Stomach (tissue), 4 donors: ENCODE results near the gene GNPAT.

Experiments used
- POLR2AphosphoS5 ChIP-seq, 3 donors: sonication (generic); formaldehyde crosslinking; IDR thresholded peaks; one replicate each; pipeline ENCODE4 v1.6.1; 2016; ENCODE audit warnings: antibody characterized with exemption in 3 of 3
- TF ChIP-seq, protein P1 (sequence below), 7 experiments: fragments of 450-650 bp in 4 of 7; fragments of 200-600 bp in 3 of 7; sonication (generic) in 3 of 7; IDR thresholded peaks; one replicate each; pipeline ENCODE4 v1.5.1; 2016 to 2019; ENCODE audit warnings: antibody characterized with exemption in 7 of 7, control low read depth in 2 of 7, mild to moderate bottlenecking in 1 of 7

DNA sequence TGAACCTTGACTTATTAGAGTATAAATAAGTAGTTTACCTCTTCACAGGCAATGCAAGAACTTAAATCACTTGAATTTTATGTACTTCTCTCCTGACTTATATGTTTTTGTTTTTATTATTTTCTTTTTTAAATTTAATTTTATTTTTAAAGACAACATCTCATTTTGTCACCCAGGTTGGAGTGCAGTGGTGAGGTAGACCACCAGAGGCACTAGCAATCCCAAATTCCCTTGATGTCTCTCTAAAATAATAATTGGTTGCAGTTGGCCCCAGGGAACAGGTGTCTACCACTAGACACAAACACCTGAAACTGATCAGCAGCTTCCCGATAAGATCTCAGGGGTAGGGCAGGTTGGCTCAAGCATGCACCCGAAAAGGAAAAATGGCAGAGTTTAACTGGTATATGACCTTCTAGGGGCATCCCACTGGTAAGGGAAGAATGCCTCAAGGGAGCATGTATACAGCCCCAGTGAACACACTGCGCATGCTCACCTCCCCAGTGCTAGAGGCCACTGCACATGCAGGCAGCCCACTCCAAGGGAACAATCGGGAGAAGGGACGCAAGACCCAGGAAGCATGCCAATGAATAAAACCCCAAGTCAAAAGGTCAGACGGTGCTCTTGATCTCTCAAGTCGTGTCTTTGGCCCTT, 82.0 kb downstream of the GNPAT start:
- TF ChIP-seq, protein P1, sequence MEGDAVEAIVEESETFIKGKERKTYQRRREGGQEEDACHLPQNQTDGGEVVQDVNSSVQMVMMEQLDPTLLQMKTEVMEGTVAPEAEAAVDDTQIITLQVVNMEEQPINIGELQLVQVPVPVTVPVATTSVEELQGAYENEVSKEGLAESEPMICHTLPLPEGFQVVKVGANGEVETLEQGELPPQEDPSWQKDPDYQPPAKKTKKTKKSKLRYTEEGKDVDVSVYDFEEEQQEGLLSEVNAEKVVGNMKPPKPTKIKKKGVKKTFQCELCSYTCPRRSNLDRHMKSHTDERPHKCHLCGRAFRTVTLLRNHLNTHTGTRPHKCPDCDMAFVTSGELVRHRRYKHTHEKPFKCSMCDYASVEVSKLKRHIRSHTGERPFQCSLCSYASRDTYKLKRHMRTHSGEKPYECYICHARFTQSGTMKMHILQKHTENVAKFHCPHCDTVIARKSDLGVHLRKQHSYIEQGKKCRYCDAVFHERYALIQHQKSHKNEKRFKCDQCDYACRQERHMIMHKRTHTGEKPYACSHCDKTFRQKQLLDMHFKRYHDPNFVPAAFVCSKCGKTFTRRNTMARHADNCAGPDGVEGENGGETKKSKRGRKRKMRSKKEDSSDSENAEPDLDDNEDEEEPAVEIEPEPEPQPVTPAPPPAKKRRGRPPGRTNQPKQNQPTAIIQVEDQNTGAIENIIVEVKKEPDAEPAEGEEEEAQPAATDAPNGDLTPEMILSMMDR (IDR thresholded peaks at IDR 0.05) = no peak
- TF ChIP-seq POLR2AphosphoS5 (IDR thresholded peaks at IDR 0.05) = no peak
